ENCODE data around the gene GARS1.
"Not testable (repeated sequence)": the region's sequence is repeated elsewhere in the genome, so short reads cannot be mapped to it uniquely, and the experiment has no call there.

Gene GARS1

DNA sequence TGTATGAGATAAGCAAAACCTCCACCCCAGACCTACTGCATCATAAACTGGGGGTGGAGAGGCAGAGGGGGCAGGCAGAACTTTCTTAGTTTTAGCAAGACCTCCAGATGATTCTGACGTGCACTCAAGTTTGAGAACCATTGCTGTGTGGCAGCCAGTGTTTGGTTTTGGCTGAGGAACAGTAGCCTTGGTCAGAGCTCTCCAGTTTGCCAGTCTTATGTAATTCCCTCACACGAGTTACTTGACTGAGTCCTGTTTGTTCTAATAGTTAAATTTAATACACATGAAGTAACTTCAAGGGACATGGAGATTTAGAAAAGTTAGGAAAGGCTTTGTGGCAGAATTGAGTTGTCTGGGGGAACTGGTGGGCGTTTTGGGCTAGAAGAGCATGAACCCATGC lies 38.5 kb downstream of the GARS1 start:
- DNase-seq: no peak

DNA sequence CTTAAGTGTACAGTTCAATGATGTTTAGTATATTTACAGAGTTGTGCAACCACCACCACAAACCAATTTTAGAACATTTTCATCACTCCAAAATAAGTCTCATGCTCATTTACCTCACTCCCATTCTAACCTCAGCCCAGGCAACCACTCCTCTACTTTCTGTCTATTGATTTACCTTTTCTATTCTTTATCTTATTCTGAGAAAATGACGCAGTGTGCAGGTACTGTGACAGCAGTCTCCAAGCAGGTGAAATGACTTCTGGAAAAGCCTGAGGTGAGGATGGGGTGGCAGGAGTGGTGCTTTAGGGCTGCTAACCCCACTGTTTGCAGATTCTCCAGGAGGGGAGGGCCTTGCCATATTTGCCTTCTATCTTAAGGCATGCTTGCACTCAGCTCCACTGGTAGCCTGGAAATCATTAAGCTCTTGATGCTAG lies 39.5 kb downstream of the GARS1 start:
- DNase-seq: no peak

DNA sequence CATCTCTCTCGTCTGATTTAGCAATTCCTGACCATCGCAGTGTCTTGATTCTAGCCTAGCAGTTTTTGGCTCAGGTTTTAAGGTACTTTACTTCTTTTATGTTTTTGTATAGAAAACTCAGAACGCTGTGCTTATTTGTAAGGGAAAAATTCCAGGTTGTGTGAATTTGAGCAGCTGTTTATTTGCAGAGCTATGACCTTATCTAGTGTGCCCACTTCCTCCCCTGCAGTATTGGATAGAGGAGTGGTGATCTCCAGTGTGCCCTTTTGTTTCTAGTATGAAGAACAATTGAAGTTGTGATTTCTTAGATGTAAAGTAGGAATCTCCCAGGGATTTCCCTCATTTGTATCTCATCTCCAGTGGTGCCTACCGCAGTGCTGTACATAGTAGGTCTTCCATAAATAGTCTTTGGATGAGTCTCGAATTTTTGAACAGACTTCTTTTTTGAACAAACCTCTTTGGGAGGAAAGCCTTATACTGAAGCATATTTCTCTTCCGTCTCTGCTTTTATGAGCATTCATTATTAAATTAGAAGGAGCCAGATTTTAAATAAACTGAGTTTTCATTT lies 40.0 kb downstream of the GARS1 start:
- no peak for DNase-seq

DNA sequence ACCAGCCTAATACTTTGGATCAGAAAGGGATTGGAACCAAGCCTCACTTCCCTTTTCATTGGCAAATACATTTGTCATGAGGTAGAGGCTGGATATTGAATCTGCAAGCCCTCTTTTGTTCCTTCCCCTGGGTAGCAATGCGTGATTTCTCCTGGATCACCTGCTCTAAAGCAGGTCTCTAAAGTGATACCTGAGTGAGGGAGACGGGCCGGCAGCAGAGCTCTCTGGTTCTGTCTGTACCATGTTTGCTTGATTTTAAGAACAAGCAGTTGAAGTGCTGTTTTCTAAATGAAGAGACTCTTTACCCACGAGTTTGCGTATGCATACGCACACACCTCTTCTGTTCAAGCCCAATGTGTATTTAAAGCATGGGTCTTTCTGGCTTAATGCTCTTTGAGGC lies 41.1 kb downstream of the GARS1 start:
- no peak for DNase-seq

DNA sequence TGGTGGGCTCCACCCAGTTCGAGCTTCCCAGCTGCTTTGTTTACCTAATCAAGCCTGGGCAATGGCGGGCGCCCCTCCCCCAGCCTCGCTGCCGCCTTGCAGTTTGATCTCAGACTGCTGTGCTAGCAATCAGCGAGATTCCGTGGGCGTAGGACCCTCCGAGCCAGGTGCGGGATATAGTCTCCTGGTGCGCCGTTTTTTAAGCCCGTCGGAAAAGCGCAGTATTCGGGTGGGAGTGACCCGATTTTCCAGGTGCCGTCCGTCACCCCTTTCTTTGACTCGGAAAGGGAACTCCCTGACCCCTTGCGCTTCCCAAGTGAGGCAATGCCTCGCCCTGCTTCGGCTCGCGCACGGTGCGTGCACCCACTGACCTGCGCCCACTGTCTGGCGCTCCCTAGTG lies 47.6 kb downstream of the GARS1 start:
- DNase-seq: not testable (repeated sequence)

DNA sequence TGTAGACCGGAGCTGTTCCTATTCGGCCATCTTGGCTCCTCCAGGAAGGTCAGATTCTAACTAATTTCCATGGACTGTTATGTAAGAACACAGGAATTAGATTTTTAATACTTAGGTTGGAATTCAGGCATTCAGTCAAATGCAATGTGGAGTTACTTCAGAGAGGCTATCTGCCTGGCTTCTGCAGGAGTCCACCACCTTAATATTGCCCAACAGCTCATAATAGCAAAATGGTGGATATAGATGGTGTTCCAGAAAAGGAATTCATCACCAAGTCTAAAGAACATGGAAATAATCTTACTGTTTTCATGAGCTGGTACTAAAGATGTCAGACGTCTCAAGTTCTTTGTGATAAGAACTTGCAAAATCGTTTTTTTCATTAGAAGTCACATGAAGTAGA lies 48.1 kb downstream of the GARS1 start:
- DNase-seq: no peak

DNA sequence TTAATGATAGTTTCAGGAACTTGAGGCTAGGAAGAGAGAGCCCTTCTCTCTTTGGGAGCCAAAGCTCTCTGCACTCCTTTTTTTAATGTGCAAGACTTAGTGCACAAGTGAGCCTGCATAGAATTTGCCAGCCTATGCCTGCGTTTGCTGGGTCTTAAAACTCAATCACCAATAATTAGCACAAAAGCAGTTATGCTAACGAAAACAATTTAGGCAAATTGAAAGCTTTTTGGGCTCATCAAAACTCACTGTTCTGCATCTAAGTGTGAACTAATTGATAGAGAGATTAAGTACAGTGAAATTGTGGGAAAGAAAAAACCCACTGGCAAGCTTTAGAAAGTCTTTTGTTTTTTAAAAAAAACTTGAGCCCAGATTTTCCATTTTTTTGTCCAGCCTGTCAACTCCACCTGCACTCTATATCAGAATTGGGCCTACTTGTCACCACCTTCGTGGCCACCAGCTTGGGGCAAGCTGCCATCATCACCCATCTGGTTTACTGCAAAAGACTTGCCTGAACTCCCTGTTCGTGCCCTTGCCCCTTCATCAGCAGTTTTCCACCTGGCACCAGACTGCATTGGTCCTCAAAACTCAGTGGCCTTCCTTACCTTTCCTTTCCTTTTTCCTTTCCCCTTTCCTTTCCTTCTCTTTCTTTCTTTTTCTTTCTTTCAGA lies 49.7 kb downstream of the GARS1 start:
- no peak for DNase-seq

DNA sequence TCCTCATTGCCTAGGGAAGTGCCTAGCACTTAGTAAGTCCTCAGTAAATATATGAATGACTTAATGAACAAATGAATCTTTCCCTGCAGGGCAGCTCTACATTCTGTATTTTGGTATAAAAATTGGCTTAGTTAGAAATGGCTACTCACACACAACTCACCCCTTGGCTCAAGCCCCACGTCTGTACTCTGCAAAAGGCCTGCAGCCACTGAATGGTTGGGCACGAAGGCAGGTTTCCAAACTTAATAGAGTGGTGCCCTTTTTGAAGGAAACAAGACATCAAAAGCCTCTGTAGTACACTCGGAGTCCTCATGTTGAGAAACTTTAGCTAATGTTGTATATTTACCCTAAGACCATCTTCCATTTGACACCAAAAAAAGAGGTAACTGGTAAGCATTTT lies 51.0 kb downstream of the GARS1 start:
- DNase-seq: no peak

DNA sequence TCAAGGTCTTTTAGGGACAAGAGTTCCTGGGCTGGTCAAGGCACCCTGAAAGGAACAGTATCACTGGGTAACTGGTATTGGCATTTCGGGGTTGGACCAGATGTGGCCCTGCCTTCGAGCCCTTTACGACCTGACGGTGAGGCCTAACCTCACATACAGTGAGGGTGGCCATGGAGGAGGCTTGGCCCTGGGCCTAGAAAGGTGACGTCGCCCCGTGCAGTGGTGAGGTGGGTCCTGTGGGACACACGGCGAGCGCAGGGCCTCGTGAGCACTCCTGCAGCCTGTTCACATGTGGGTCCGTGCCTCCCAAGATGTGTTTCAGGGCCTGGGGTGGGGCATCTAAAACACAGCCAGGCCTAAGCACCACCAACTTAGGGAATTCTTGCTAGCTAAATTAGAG lies 51.5 kb downstream of the GARS1 start:
- no peak for DNase-seq

DNA sequence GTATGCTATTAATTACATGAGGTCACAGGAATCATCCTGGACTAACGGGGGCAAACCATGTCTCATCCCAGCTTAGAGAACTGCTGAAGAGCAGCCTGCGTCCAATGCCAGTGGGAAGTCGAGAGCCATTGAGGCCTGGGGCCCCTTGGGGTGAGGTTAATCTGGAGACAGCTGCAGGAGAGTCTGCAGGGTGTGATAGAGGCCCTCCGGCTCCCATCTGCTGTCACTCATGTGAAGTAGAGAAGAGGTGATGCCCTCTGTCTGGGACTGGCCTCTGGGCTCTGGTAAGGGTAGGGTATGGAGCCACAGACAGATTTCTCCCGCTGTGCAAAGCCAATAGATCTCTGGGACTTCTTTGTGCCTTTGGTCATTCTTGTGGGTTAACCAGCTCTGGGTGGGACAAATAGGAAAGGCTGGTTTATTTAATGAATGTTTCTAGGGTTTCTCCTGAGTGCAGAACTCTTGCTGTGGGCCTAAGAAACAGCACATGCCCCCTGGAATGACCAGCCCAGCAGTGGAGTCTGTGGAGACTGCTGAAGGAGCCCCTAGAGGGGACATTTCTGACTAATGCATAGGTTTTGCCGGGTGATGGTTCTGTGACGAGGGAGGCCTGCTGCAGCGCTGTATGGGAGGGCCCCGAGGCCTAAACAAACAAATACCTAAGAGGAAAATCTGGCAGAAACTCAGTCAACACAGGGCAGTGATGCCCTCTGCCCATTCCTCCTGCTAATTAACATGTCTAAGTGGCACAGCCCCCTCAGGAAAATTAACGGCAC lies 53.1 kb downstream of the GARS1 start:
- DNase-seq: no peak

DNA sequence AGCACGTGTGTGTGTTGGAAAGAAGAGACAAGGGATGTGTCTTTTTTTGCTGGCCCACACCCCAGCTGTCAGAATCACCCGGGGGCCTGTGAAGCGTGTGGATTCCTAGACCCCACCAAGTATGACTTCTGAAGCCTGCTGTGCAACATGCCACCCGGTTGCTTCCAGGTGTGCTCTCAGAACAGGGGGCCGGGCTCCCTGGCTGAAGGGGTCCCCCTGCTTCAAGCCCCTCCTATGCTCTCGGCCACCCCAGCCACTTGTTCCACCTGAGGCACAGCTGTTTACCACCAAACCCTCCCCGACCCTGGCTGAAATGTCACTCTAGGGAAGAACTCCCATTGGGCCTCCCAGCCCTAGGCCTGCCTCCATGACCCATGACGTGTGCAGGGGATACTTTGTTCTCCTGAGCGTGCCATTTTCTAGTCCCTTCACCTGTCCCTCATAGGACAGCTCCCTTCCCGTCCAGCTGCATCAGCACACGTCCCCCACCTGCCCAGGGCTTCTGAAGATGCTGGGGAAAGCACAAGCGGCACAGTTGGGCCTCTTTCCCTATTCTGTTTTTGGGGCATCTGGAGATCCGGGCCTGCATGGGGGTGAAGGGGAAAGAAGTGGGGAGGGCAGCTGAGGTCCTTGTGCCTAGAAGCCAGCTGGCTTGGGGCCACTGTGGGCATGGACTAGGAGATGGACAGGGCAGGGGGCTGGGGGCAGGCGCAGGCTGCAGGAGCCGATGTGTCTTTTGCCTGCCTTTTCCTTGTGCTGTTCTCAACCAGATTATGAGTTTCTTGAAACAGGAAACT lies 54.3 kb downstream of the GARS1 start:
- DNase-seq: no peak

DNA sequence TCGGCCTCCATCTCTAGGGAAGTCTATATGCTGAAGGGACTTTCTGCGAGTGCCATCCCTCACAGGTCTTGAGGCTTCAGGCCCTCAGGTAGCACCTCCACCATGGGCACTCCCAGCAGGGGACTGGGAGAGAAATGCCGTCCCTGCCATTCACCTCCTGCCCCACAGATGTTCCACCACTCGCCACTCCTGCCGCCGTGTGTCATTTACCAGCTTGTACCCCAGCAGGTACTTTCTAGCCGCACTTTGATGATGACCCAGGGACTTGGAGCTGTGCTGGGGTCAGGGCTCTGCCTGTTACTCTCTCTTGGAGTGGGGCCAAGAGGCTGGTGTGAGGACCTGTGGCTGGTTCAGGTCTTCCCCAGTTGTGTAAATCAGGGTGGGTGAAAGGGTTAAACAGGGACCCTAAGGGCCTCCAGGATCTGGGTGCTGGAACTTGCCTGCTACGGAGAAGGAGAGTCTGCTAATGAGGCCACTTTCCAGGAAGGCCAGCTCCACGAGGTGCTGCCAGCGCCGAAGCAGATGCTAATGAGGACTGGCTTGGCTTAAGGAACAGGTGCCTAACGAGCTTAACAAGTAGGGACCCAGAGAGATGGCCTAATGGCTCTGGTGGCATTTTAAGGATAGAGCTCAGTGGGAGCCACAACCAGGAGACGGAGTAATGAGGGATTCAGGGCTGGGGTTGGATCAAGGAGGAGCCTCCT lies 55.2 kb downstream of the GARS1 start:
- DNase-seq: peak; percentile 15

DNA sequence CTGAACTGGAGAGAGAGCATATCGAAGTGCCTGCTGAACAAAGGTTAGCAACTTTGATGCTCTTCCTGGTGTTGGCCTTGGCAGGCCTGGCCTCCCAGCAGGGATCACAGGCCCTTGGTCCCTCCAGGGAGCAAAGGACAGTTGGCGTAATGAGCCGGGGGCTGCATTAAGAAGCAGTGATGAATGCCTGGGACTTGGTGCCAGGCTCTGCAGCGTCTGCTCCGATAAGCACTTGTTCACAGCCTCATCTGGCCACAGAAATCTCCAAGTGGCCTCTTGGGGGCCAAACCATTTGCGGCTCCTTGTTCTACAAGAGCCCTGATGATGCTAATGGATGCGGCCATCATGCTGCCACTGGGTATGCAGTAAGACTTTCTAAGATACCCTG lies 55.7 kb downstream of the GARS1 start:
- no peak for DNase-seq

DNA sequence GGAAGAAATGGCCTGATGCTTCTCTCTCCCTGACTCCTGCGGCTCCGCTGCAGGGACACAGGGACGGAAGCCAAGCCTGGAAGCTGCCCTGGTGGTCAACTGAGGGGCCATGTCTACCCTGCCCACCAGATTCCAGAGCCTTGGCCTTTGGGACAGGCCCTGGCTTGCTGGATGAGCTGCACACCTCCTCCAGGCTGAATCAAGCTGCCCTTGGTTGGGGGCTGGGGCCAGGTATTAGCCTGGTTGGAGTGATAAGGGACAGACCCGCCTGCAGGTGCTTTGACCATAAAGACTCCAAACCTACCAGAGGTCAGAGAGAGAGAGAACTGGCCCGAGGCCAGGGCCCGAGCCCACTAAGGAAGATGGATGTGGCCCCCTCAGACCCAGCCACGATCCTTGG lies 57.5 kb downstream of the GARS1 start:
- peak; percentile 20 for DNase-seq

DNA sequence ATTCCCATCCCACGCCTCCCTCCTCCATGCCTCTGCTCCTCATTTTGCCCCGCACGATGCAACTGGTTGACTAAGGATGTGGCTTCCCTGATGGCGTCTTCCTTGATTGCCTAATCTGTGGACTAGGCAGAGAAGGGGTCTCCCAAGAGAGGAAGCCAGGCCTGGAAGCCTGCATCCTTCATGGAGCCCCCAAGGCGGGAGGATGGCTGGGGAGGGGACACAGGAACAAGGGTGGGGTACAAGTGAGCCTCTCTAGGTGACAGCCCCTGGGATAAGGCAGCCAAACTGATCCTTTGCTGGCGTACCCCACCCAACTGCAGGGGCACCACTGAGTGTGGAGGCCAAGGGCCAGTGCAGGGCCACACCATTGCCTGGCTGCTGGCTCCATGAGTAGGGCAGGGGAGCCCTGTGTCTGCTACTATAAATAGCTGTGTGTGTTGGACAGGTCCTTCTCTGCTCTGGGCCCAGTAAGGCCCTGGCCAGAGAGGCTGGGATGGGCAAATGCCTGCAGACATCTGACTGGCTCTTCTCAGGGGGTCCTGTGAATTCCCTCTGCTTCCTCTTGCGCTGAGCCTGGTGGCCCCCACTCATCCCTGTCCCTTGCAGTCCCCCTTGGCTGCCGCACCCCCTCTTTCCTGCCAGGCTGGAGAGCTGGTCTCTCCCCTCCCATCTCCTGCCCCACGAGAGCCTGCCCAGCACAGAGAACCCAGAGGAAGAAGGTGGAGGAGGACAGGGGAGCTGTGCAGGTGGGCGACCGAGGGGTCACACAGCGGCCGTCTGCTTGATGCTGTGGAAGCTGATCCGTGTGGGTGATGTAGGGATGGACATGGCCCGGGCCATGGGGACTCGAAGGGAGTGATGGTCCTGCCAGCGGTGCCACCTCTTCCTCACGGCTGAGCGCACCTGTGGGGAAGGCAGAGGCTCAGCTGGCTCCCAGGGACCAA lies 58.3 kb downstream of the GARS1 start:
- peak; percentile 23 for DNase-seq

DNA sequence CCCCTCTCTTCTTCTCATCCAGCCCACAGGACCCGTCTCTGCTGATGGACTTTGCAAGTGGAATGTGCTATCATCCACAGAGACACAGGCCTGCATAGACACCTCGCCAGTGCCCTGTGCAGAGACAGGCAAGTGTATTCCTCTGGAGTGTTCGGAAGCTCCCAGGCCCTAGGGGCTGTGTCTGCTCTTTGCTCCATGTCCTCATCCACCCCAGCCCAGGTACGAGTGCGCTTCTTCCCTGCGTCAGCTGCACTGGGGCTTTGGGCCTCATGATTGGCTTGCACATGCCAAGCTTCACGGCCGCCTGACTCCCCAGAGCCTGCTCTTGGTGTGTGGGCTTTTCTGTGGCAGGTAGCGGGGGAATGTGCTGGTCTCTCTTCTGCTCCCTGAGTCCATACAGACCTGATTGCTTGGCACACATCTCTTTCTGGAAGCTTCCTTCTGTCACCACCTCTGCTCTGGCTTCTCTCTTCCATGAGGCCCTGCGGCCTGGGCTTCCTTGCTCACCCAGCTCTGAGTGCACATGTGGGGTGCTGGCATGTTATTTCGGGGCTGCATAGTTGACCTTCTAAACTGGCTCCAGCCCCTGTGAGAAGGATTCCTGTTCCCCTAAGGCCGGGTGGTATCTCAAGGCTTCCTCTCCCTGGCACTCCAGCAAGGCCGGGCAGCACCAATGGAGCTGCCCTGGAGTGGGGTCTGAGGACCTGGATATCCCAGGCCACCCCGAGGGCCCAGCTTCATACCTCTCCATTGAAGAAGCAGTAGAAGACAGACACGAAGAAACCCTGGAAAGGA lies 59.8 kb downstream of the GARS1 start:
- no peak for DNase-seq

DNA sequence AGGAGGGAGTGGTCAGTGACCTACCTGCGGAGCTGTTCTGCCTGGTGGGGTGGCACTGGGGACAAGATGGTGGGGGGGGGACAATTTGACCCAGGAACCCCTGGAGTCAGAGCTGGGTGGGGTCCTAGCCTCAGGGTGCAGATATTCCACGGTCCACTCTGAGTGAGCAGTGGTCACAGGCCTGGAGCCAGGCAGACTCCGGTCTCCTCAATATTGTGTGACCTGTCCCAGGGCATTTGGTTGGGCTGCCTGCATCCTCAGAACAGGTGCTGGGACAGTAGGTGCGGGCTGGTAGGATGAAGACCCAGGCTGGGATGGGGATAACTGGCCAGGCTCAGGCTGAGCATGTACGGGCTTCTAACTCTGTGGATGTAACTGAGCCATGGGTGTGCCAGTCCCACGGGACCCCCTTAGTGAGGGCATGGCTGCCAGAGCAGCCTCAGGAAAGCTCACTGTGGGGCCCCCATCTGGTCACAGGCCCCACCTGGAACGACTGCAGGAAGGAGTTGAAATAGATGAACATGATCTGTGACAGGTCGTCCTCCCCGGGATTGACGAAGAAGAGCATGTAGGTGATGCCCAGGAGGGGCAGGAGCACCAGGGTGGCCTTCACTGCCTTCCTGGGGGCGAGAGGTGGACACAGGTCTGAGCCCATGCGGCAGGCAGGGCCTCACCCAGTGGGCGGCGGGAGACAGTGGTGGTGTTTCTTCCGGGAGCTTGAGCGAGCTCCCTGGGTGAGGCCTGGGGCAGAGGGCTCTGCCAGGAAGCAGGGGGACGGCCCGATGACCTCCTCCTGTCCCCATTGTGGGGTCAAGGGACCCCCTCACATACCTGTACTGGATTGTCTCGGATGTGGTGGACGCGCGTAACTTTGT lies 60.7 kb downstream of the GARS1 start:
- DNase-seq: peak; percentile 25

DNA sequence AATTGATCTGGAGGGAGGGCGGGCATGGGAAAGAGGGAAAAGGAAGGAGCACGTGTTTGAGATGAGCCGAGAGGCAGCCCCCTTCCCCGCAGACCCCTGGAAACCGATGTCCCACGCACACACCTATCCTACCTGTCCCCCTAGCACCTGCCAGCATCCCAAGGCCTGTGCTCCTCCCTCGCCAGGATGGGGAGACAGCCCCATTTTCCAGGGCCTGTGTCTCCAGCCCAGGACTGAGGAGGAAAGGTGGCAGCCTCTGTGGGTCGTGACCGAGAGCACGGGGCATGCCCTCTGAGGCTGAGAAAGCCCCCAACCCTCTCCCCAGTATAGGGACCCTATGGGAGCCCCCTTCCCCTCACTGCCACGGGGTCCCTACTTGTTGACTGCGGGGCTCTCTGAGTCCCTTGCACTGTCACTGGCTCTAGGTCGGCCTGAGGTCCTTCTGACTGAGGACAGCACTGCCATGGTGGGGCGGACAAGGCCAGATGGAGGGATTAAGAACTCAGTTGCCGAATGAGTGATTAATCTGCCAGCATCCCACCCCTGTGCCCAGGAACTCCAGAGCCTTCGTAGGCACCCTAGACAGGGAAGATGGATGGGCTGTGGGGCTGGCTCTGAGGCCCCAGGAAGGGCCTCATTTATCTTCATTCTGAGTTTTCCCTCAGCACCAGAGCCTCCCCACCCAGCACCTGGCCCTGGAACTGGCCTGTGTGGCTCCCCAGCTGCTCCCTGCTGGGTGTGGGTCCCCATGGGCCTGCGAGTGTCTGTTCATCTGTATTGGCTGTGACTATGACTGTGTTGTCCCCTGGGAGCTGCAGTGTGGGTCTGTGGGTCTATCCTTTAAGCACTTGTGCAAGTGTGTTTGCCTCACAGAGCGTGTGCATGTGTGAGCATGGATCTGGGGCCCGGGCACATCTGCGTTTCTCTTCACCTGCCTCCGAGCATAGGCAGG lies 61.6 kb downstream of the GARS1 start:
- no peak for DNase-seq

DNA sequence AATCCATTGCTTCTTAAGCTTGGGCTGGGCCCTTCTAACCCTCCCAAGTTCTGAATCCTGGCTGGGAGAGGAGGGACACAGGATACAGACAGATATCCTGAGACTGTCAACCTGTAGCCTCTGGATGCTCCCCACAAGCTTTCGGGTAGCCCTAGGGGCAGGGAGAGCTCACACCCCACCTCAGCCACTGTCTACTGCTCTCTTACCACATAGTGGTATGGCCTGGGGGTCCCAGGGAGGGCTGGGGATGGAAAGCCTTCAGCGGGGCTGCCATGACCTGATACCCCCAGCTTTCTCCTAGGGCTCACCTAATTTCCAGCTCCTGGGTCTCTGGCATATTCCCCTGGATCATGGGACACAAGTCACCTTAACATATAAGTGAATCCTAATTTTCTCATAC lies 62.5 kb downstream of the GARS1 start:
- peak; percentile 19 for DNase-seq
